ENCODE results near the gene ZNF598.
"Not testable (repeated sequence)": the region's sequence is repeated elsewhere in the genome, so short reads cannot be mapped to it uniquely, and the experiment has no call there.

Gene ZNF598

DNA sequence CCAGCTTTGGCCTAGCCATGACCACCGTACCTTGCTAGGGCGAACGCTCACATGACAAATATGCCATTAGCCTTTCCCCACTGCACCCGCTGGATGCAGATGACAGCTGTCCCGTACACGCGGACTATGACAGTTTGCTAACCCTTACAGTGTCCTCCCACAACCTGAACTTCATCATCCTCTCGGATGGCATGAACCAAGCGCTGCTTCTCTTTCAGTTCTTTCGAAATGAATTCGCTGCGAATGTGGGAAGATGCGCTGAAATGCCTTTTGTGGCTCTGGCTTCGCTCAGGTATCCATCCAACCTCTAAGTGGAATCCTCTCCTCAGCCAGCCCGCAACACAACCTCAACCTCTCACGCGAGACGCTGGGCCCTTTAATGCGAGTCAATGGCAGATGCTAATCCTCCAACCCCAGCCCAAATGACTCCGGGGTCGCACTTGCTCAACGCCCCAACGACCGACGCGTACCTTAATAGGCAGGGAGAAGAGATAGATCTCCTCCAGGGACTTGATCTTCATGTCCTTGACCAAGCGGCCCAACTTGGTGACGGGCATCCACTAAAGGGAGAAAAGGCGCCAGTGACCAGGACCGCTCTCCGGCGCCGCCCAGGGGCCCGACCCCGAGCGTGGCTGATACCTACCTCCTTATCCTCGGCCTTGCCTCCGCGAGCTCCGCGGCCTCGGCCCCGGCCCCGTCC, 45.7 kb downstream of the ZNF598 start:
- ChIA-PET POLR2A (interaction anchor here (0.7 to 4.6 kb wide), 56 partner anchors 8 to 261 kb away, joined by 3 to 95 read pairs (median 6); partner anchors contain the start of genes FAHD1, GFER, HAGH and MAPK8IP3), CTCF (interaction anchor here (1.4 kb wide), 1 partner anchor 23 kb away, joined by 7 read pairs; no protein-coding TSS in a partner anchor)
- no peak for TF ChIP-seq ELF4 (IDR thresholded peaks at IDR 0.05)
- no peak for DNase-seq (ENCODE audit: extremely low spot score)

DNA sequence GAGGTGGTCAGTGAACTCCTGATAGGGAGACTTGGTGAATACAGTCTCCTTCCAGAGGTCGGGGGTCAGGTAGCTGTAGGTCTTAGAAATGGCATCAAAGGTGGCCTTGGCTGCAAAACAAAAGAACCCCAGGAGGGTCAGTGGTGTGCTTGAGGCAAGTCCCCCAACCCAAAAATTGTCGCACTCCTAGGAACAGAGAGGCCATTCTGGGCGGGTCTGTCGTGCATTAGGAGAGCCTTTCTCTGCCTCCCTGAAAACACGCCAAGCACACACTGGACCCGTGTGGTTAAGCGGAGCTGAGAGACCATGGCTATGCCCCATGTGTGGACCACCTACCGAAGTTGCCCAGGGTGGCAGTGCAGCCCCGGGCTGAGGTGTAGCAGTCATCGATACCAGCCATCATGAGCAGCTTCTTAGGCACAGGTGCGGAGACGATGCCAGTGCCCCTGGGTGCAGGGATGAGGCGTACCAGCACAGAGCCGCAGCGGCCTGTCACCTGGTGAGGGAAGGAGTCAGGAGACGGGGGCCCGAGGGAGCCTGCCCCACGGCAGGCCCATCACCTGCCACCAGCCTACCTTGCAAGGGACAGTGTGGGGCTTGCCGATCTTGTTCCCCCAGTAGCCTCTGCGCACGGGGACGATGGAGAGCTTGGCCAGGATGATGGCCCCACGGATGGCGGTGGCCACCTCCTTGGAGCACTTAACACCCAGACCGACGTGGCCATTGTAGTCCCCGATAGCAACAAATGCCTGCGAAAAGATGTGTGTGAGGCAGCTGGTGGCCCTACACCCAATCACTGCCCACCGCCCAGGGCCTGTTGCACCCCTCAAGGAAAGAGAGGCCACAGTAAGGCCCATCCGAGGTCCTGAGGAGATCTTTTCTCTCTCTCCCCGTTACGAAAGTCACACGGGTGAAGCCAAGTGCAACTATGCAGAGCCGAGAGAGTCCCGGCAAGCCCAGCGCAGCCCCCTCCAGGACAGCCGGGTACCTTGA, 47.2 kb downstream of the ZNF598 start:
- POLR2A ChIA-PET = interaction anchor here (1.1 to 4.6 kb wide), 8 partner anchors 8 to 180 kb away, joined by 4 to 95 read pairs (median 12); partner anchors contain the start of genes MSRB1, NUBP2, SPSB3 and TBL3
- CTCF ChIA-PET = interaction anchor here (2.2 kb wide), 1 partner anchor 21 kb away, joined by 11 read pairs; no protein-coding TSS in a partner anchor
- not testable (repeated sequence) for DNase-seq (ENCODE audit: extremely low spot score)

DNA sequence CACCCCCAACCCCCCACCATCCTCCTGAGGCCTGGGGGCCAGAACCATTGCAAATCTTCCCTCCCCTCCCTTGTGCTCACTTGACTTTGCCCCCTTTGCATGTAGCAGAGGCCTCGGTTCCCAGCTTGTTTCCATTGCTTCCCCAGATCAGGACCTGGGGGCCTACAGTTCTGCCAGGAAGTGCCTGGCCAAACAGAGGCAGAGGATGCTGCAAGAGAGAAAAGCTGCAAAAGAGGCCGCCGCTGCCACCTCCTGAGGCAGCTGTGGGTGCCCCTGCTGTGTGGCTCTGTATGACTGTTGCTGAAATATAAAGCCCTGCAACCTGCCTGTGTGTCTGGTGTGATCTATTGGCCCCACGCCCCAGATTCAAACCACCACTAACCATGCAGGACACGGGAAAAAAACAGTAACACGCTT, 48.0 kb downstream of the ZNF598 start:
- CTCF ChIA-PET = interaction anchor here (1.6 to 2.2 kb wide), 2 partner anchors 21 to 39 kb away, joined by 5 to 11 read pairs; no protein-coding TSS in a partner anchor
- POLR2A ChIA-PET = interaction anchor here (1.1 to 3.6 kb wide), 8 partner anchors 9 to 194 kb away, joined by 4 to 33 read pairs (median 10); partner anchors contain the start of genes MSRB1, NUBP2, SPSB3 and TBL3
- peak; percentile 32; the same call in 1 of the 2 replicates for TF ChIP-seq ELF4 (IDR thresholded peaks at IDR 0.05)
- TF ChIP-seq, protein P1, sequence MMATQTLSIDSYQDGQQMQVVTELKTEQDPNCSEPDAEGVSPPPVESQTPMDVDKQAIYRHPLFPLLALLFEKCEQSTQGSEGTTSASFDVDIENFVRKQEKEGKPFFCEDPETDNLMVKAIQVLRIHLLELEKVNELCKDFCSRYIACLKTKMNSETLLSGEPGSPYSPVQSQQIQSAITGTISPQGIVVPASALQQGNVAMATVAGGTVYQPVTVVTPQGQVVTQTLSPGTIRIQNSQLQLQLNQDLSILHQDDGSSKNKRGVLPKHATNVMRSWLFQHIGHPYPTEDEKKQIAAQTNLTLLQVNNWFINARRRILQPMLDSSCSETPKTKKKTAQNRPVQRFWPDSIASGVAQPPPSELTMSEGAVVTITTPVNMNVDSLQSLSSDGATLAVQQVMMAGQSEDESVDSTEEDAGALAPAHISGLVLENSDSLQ (IDR thresholded peaks at IDR 0.05) = no peak
- DNase-seq (ENCODE audit: extremely low spot score) = peak; percentile 25

DNA sequence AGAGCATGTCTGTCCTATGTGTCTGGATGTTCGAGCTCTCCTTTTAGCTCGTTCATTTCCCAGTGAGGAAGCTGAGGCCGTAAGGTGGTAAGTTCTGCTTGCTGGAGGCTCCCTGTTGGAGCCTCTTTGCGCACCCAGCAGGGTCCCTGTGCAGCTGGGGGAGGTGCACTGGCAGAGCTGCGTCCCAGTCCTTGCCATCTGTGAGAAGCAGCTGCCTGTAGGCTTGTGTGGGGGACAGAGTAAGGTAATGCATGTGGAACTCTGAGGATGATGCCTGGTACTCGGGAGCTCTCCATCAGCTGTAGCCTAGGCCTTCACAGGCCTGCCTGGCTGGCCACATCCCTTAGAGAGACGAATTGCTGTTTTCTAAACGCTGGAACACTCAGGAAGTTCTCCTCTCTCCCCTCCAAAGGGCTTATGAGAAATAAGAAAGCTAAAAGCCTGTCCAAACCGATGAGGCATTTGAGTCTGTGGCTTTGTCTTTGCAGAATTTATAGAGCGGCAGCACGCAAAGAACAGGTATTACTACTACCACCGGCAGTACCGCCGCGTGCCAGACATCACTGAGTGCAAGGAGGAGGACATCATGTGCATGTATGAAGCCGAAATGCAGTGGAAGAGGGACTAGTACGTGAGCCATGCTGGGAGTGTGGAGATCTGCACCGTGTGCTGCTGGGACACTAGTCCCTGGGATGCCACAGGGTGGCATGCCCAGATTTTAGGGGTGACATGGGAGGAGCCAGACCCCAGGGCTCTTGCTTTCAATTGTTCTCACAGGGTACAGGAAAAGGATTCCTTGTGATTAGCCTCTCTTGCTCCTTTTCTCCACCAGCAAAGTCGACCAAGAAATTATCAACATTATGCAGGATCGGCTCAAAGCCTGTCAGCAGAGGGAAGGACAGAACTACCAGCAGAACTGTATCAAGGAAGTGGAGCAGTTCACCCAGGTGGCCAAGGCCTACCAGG, 48.7 kb downstream of the ZNF598 start:
- DNase-seq (ENCODE audit: extremely low spot score) = no peak
- TF ChIP-seq TARDBP (IDR thresholded peaks at IDR 0.05) = no peak
- TF ChIP-seq FOXA1 (IDR thresholded peaks at IDR 0.05) = no peak
- peak; percentile 5; the same call in 1 of the 2 replicates for TF ChIP-seq CTBP1 (IDR thresholded peaks at IDR 0.05; ENCODE audit: borderline replicate concordance)
- peak; percentile 57 for TF ChIP-seq ARNT (IDR thresholded peaks at IDR 0.05)
- no peak for TF ChIP-seq SUZ12 (IDR thresholded peaks at IDR 0.05)
- no peak; the same call in 1 of the 2 replicates for TF ChIP-seq BHLHE40 (IDR thresholded peaks at IDR 0.05; ENCODE audit: borderline replicate concordance)
- TF ChIP-seq, protein P1 (IDR thresholded peaks at IDR 0.05) = no peak
- peak; percentile 84 for TF ChIP-seq ELF4 (IDR thresholded peaks at IDR 0.05)
- no peak; the same call in 1 of the 2 replicates for TF ChIP-seq NFRKB (IDR thresholded peaks at IDR 0.05)
- TF ChIP-seq HDGF (IDR thresholded peaks at IDR 0.05; ENCODE audit: borderline replicate concordance) = no peak
- TF ChIP-seq SP1 (IDR thresholded peaks at IDR 0.05) = no peak
- TF ChIP-seq FOXM1 (IDR thresholded peaks at IDR 0.05; ENCODE audit: borderline replicate concordance) = no peak
- no peak for TF ChIP-seq FOXK2 (IDR thresholded peaks at IDR 0.05)
- TF ChIP-seq ZNF384 (IDR thresholded peaks at IDR 0.05) = no peak
- peak; percentile 66 for TF ChIP-seq L3MBTL2 (conservative IDR thresholded peaks at IDR 0.05)
- no peak for TF ChIP-seq LEF1 (IDR thresholded peaks at IDR 0.05; ENCODE audit: borderline replicate concordance)
- ChIA-PET CTCF (interaction anchor here (1.1 to 2.2 kb wide), 3 partner anchors 20 to 38 kb away, joined by 3 to 11 read pairs (median 5); no protein-coding TSS in a partner anchor), POLR2A (interaction anchor here (0.6 to 3.6 kb wide), 16 partner anchors 9 to 194 kb away, joined by 3 to 33 read pairs (median 6); partner anchors contain the start of genes FAHD1, MSRB1, NOXO1 and NUBP2)

DNA sequence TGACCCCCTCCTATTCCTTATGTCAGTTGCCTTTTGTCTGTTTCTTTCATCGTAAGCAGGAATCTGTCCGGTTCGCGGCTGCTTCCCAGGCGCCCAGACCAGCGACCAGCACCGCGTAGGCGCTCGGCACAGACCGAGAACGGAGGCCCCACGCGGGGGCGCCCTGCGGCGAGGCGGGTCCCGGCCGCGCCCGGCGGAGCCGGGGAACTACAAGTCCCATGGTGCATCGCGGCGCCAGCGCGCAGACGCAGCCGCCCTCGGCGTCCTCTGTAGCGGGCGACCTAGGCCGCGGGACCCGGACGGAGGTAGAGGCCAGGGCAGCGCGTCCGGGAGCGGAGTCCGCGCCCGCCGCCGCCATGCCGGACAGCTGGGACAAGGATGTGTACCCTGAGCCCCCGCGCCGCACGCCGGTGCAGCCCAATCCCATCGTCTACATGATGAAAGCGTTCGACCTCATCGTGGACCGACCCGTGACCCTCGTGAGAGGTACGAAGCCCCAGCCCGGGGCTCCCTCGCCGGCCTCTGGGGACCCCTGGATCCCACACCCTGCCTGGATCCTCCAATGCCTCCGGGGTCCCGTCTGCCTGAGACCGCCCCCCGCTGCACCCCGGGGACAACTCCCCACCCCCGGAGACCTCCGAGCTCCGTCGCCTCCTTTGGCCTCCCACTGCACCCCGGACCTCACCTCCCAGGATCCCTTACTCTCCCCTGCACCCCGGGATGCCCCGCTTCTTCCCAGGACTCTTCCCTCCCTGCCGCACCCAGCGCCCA, 50.2 kb downstream of the ZNF598 start, which contains the start of gene NDUFB10:
Gene NDUFB10, plus strand, starts transcription at position 270 of the 771 bp plus-strand sequence. Its CDS starts 87 bp downstream, at position 357.
- TF ChIP-seq LEF1 (IDR thresholded peaks at IDR 0.05; ENCODE audit: borderline replicate concordance) (no peak), FOXK2 (IDR thresholded peaks at IDR 0.05) (no peak), SP1 (IDR thresholded peaks at IDR 0.05) (no peak), ELF4 (IDR thresholded peaks at IDR 0.05) (no peak), FOXA1 (IDR thresholded peaks at IDR 0.05) (no peak), SUZ12 (IDR thresholded peaks at IDR 0.05) (no peak), TARDBP (IDR thresholded peaks at IDR 0.05) (no peak), ZNF384 (IDR thresholded peaks at IDR 0.05) (no peak), L3MBTL2 (conservative IDR thresholded peaks at IDR 0.05) (no peak), CTBP1 (IDR thresholded peaks at IDR 0.05; ENCODE audit: borderline replicate concordance) (no peak), ARNT (IDR thresholded peaks at IDR 0.05) (no peak)
- CTCF ChIA-PET = interaction anchor here (1.1 to 1.3 kb wide), 2 partner anchors 13 to 18 kb away, joined by 3 to 4 read pairs; no protein-coding TSS in a partner anchor
- POLR2A ChIA-PET = interaction anchor here (1.0 to 3.6 kb wide), 7 partner anchors 7 to 196 kb away, joined by 3 to 33 read pairs (median 10); partner anchors contain the start of genes MSRB1, NUBP2, SPSB3 and TBL3

More for the DNA sequence above, 50.2 kb downstream of the ZNF598 start, which contains the start of gene NDUFB10:
- peak; percentile 92 for DNase-seq (ENCODE audit: extremely low spot score)
